Right hindlimb (tissue), 1 donor: ENCODE measurements around the gene ITSN2.

Source experiments
- DNase-seq: peaks from one replicate; pipeline ENCODE4 v3.0.0-alpha.2; 2018

The ITSN2 gene

GRCh38 chr2:24262421-24262970, 97.8 kb downstream of the ITSN2 start:
- DNase-seq = no peak

GRCh38 chr2:24261441-24261840, 98.9 kb downstream of the ITSN2 start:
- no peak for DNase-seq

GRCh38 chr2:24259316-24259715, 101.0 kb downstream of the ITSN2 start:
- DNase-seq = no peak

GRCh38 chr2:24258718-24259117, 101.6 kb downstream of the ITSN2 start:
- no peak for DNase-seq

GRCh38 chr2:24253303-24253919, 106.9 kb downstream of the ITSN2 start:
- DNase-seq = no peak

GRCh38 chr2:24247592-24247991, 112.7 kb downstream of the ITSN2 start:
- no peak for DNase-seq

GRCh38 chr2:24247164-24247563, 113.2 kb downstream of the ITSN2 start:
- DNase-seq = no peak

GRCh38 chr2:24245986-24246776, 114.2 kb downstream of the ITSN2 start:
- no peak for DNase-seq

GRCh38 chr2:24241528-24241927, 118.8 kb downstream of the ITSN2 start:
- DNase-seq = no peak

- DNase-seq = no peak
These were observed 120.8 kb downstream of the ITSN2 start for GRCh38 chr2:24239553-24239952.

- no peak for DNase-seq
These were observed 122.2 kb downstream of the ITSN2 start for GRCh38 chr2:24238158-24238557.

GRCh38 chr2:24237313-24237712, 123.0 kb downstream of the ITSN2 start:
- no peak for DNase-seq

- DNase-seq = no peak
These were observed 127.0 kb downstream of the ITSN2 start for GRCh38 chr2:24233321-24233720.

GRCh38 chr2:24231461-24231881, 128.9 kb downstream of the ITSN2 start:
- no peak for DNase-seq

- DNase-seq = no peak
These were observed 131.9 kb downstream of the ITSN2 start for GRCh38 chr2:24228470-24228869.

- no peak for DNase-seq
These were observed 134.7 kb downstream of the ITSN2 start for GRCh38 chr2:24225499-24226242.

- no peak for DNase-seq
These were observed 137.4 kb downstream of the ITSN2 start for GRCh38 chr2:24222946-24223345.

GRCh38 chr2:24221343-24222050, 138.8 kb downstream of the ITSN2 start:
- no peak for DNase-seq

- no peak for DNase-seq
These were observed 139.6 kb downstream of the ITSN2 start for GRCh38 chr2:24220554-24221291.

GRCh38 chr2:24214880-24215279, 145.5 kb downstream of the ITSN2 start:
- no peak for DNase-seq

- no peak for DNase-seq
These were observed 148.9 kb downstream of the ITSN2 start for GRCh38 chr2:24211408-24211807.

- DNase-seq = no peak
These were observed 149.6 kb downstream of the ITSN2 start for GRCh38 chr2:24210723-24211122.
